Measurements from ENCODE around the gene SUDS3. TPM values are rescaled to one million over a fixed set of nuclear protein-coding genes. Genes with fewer than 3 reads are reported as not detected.

SUDS3 gene
- total RNA-seq, 1 donor from 2014 or later: 25.0 TPM

GRCh38 chr12:118447181-118447580 is 70.8 kb downstream of the SUDS3 start:
- DNase-seq (ENCODE audit: low read depth in 2 of 2): no peak

- DNase-seq (ENCODE audit: low read depth in 2 of 2): no peak
These were observed 72.0 kb downstream of the SUDS3 start for GRCh38 chr12:118448341-118448740.

- DNase-seq (ENCODE audit: low read depth in 2 of 2): no peak
These were observed 79.0 kb downstream of the SUDS3 start for GRCh38 chr12:118455327-118455726.

- DNase-seq (ENCODE audit: low read depth in 2 of 2): no peak
These were observed 80.4 kb downstream of the SUDS3 start for GRCh38 chr12:118456741-118457140.

GRCh38 chr12:118459110-118459509 is 82.8 kb downstream of the SUDS3 start:
- no peak for DNase-seq (ENCODE audit: low read depth in 2 of 2)

- DNase-seq (ENCODE audit: low read depth in 2 of 2): no peak
These were observed 87.3 kb downstream of the SUDS3 start for GRCh38 chr12:118463677-118464076.

- DNase-seq (ENCODE audit: low read depth in 2 of 2): no peak
These were observed 89.4 kb downstream of the SUDS3 start for GRCh38 chr12:118465706-118466105.

Other genes starting within 250 kb of the SUDS3 start
- 148 and 167 TPM in 2 replicates for gene PEBP1, start 240.4 kb upstream of the SUDS3 start, total RNA-seq
- 15.3 and 16.7 TPM in 2 replicates for gene TAOK3, start 3.6 kb upstream of the SUDS3 start, total RNA-seq